Measurements from ENCODE around the gene DUSP10. TPM values are rescaled to one million over a fixed set of nuclear protein-coding genes. Genes with fewer than 3 reads are reported as not detected.

DUSP10 gene
- total RNA-seq, 2 donors from 2014 or later, result 6.5 to 11.7 TPM

DNA sequence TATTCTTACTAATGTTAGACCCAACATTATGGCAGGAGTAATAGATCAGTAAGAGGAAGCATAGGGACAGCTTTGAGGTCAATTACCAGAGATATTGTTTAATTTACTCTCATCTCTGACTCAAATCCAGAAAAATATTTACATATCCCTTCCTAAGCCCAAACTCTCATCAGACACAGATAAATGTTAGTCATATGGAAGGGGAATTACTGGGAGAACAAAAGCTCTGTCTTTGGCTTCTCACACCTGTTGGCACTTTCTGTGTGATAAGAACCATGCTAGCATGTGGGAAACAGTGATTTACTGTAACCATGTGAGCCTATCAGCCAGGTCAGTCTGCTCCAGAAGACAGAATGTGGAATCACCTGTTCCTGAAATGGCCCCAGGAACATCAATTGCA is 72.4 kb downstream of the DUSP10 start:
- no peak overlapping the region for H3K4me3 ChIP-seq (ENCODE audit: low read length)
- TF ChIP-seq, protein P1, sequence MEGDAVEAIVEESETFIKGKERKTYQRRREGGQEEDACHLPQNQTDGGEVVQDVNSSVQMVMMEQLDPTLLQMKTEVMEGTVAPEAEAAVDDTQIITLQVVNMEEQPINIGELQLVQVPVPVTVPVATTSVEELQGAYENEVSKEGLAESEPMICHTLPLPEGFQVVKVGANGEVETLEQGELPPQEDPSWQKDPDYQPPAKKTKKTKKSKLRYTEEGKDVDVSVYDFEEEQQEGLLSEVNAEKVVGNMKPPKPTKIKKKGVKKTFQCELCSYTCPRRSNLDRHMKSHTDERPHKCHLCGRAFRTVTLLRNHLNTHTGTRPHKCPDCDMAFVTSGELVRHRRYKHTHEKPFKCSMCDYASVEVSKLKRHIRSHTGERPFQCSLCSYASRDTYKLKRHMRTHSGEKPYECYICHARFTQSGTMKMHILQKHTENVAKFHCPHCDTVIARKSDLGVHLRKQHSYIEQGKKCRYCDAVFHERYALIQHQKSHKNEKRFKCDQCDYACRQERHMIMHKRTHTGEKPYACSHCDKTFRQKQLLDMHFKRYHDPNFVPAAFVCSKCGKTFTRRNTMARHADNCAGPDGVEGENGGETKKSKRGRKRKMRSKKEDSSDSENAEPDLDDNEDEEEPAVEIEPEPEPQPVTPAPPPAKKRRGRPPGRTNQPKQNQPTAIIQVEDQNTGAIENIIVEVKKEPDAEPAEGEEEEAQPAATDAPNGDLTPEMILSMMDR (conservative IDR thresholded peaks at IDR 0.05), result no peak
- H3K27ac Mint-ChIP-seq, result no peak overlapping the region
- H3K9ac ChIP-seq (ENCODE audit: extremely low read depth, low read length, poor library complexity, severe bottlenecking), result no peak overlapping the region
- no peak overlapping the region for H3K27ac ChIP-seq (ENCODE audit: low read depth, low read length)
- H3K9me3 Mint-ChIP-seq, result no peaks in the 10 kb centered on the region
- H3K4me1 Mint-ChIP-seq, result peaks cover 18% of the 10 kb centered on the region
- no peaks in the 10 kb centered on the region for H3K27me3 Mint-ChIP-seq (ENCODE audit: insufficient read depth)
- no peaks in the 10 kb centered on the region for H3K27me3 ChIP-seq (ENCODE audit: control insufficient read depth, insufficient read depth, low read length, poor library complexity, severe bottlenecking)
- no peaks in the 10 kb centered on the region for H3K9me3 ChIP-seq (ENCODE audit: control insufficient read depth, low read length)
- peaks cover 2% of the 10 kb centered on the region for H3K4me1 ChIP-seq (ENCODE audit: control insufficient read depth, insufficient read depth, low read length)
- H3K4me3 Mint-ChIP-seq, result no peak overlapping the region
- no peaks in the 10 kb centered on the region for H3K36me3 ChIP-seq (ENCODE audit: control insufficient read depth, insufficient read depth, low read length)
- H3K36me3 Mint-ChIP-seq (ENCODE audit: low read depth), result no peaks in the 10 kb centered on the region
- DNase-seq, result no peak

DNA sequence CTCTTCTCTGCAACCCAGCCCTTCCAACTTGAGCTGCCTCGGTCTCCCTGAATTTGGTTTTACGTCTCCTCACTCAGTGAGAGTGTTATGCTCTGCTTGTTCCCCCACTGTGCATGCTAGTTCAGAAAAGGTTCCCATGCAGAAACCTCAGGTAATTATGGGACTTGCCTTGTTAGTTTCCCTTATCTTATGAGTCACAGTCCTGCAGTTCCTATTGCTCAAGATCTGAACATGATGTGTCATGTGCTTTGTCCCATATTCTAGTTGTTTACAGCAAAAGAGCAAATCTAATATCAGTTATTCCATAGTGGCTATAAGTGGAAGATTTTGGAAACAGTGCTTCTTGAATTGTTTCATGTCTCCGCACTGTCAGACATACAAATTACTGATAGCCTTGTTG is 74.4 kb downstream of the DUSP10 start:
- WGBS, 2 experiments (ENCODE audit: insufficient coverage in 1 of 2, insufficient read length in 1 of 2), result 88 to 93% methylated on average over 2 to 3 of the region's 3 CpGs
- TF ChIP-seq, protein P1 (conservative IDR thresholded peaks at IDR 0.05), result no peak
- no peak overlapping the region for H3K27ac ChIP-seq (ENCODE audit: low read depth, low read length)
- H3K9me3 Mint-ChIP-seq, result peaks cover 3% of the 10 kb centered on the region
- peaks cover 2% of the 10 kb centered on the region for H3K4me1 ChIP-seq (ENCODE audit: control insufficient read depth, insufficient read depth, low read length)
- no peaks in the 10 kb centered on the region for H3K36me3 Mint-ChIP-seq (ENCODE audit: low read depth)
- H3K36me3 ChIP-seq (ENCODE audit: control insufficient read depth, insufficient read depth, low read length), result no peaks in the 10 kb centered on the region
- H3K27me3 Mint-ChIP-seq (ENCODE audit: insufficient read depth), result no peaks in the 10 kb centered on the region
- H3K9me3 ChIP-seq (ENCODE audit: control insufficient read depth, low read length), result peaks cover 4% of the 10 kb centered on the region
- H3K4me3 Mint-ChIP-seq, result no peak overlapping the region
- no peak overlapping the region for H3K9ac ChIP-seq (ENCODE audit: extremely low read depth, low read length, poor library complexity, severe bottlenecking)
- DNase-seq, result no peak
- H3K4me1 Mint-ChIP-seq, result peaks cover 20% of the 10 kb centered on the region
- no peaks in the 10 kb centered on the region for H3K27me3 ChIP-seq (ENCODE audit: control insufficient read depth, insufficient read depth, low read length, poor library complexity, severe bottlenecking)
- H3K27ac Mint-ChIP-seq, result no peak overlapping the region
- H3K4me3 ChIP-seq (ENCODE audit: low read length), result no peak overlapping the region

DNA sequence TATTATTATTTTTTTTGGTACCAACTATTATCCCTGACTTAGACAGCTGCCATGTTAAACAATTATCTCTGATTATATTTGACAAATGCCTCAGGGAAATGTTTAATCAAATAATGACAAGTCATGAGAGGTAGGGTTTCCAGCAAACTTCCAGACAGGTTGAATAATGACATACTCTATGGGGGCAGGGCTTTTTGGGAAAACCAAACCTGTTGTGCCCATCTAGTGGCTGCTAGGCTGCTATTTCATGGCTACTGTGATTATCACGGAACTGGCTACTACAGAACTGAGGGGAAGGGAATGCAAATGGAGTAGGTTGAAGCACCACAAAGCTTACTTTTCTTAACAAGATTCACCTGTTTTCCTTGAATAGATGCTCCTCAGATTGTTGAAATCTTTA is 77.6 kb downstream of the DUSP10 start:
- H3K4me1 Mint-ChIP-seq, result peaks cover 14% of the 10 kb centered on the region
- Histone ChIP-seq H3K4me1 (ENCODE audit: control insufficient read depth, insufficient read depth, low read length) (peaks cover under 1% of the 10 kb centered on the region), H3K27ac (ENCODE audit: low read depth, low read length) (no peak overlapping the region), H3K9me3 (ENCODE audit: control insufficient read depth, low read length) (peaks cover 4% of the 10 kb centered on the region), H3K4me3 (ENCODE audit: low read length) (no peak overlapping the region), H3K9ac (ENCODE audit: extremely low read depth, low read length, poor library complexity, severe bottlenecking) (no peak overlapping the region), H3K27me3 (ENCODE audit: control insufficient read depth, insufficient read depth, low read length, poor library complexity, severe bottlenecking) (no peaks in the 10 kb centered on the region), H3K36me3 (ENCODE audit: control insufficient read depth, insufficient read depth, low read length) (no peaks in the 10 kb centered on the region)
- H3K36me3 Mint-ChIP-seq (ENCODE audit: low read depth), result no peaks in the 10 kb centered on the region
- no peak overlapping the region for H3K4me3 Mint-ChIP-seq
- no peaks in the 10 kb centered on the region for H3K27me3 Mint-ChIP-seq (ENCODE audit: insufficient read depth)
- no peak overlapping the region for H3K27ac Mint-ChIP-seq
- H3K9me3 Mint-ChIP-seq, result peaks cover 3% of the 10 kb centered on the region
- no peak for DNase-seq
- TF ChIP-seq, protein P1 (conservative IDR thresholded peaks at IDR 0.05), result peak; percentile 63
- 70 to 80% methylated on average over 1 of the region's 1 CpG for WGBS, 2 experiments (ENCODE audit: insufficient coverage in 1 of 2, insufficient read length in 1 of 2)
